Activated CD4-positive, CD25-positive, alpha-beta regulatory T cell treated with anti-CD3 and anti-CD28 coated beads, Interleukin-2, amount 50 U/mL, for 16 hours (primary cell): ENCODE data around the gene SLC12A3.
"Not testable (repeated sequence)": the region's sequence is repeated elsewhere in the genome, so short reads cannot be mapped to it uniquely, and the experiment has no call there.

Experiments
- DNase-seq: peaks from one replicate; pipeline ENCODE4 v3.0.0-alpha.2; 2020; ENCODE audit warnings: low read depth, low spot score

The SLC12A3 gene

DNA sequence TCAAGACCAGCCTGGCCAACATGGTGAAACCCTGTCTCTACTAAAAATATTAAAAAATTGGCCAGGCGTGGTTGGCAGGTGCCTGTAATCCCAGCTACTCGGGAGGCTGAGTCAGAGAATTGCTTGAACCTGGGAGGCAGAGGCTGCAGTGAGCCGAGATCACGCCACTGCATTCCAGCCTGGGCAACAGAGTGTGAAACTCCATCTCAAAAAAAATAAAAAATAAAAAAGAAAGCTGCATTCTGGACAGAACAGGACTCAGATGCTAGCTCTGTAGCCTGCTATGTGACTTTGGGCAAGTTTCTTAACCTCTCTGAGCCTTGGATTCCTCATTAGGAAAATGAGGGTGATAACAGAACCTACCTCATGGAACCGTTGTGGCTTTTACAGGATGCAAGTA is 3.8 kb downstream of the SLC12A3 start:
- DNase-seq = not testable (repeated sequence)

- no peak for DNase-seq
Measured at GRCh38 chr16:56869513-56870275, 4.7 kb downstream of the SLC12A3 start.

DNA sequence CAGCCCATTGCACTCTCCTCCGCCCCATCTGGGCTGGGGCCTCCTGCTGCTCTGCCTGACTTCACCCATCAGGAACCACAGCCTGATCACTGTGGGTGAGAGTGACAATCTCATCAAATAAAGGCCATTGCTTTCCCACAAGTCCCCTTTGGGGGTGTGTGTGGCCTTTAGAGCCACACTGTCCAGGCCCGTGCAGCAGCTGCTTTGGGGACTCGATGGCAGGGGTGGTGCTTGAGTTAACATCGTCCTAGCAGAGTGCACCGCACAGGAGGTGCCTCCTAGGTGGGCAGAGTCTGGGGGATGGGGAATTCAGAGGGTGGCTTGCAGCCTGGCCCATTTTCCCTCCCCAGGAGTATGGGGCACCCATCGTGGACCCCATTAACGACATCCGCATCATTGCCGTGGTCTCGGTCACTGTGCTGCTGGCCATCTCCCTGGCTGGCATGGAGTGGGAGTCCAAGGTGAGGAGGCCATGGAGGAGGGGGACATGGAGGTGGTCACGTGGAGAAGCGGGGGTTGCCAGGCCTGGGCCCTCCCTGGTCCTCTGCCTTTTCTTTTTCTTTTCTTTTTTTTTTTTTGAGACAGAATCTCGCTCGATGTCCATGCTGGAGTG is 5.4 kb downstream of the SLC12A3 start:
- DNase-seq = no peak

- DNase-seq = no peak
Measured at GRCh38 chr16:56871172-56871593, 6.2 kb downstream of the SLC12A3 start.

DNA sequence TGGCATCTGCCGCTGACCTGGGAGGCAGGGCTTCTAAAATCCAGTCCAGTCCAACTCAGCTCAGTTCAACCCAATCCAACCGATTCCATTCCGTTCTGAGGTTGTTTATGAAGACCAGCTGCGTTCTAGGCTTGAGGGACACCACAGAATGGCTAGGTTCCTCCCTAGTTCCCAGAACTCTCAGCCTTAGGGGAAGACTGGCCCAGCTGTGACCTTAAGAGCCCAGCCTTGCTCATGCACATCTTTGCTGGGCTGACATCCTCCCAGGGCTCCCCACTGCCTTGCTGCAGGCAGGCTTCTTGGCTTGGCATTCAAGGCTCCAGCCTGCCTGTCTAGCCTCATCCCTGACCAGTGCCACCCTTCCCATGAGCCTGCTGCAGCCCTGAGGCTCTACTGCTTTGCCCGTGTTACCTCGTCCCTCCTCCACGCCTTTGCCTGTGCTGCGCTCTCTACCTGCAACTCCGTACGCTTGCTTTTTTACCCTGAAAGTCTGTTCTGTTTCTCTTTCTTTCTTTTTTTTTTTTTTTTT is 7.9 kb downstream of the SLC12A3 start:
- DNase-seq = no peak

- DNase-seq = no peak
Measured at GRCh38 chr16:56874800-56875199, 9.8 kb downstream of the SLC12A3 start.

GRCh38 chr16:56876048-56876447 is 11.0 kb downstream of the SLC12A3 start:
- DNase-seq = no peak

DNA sequence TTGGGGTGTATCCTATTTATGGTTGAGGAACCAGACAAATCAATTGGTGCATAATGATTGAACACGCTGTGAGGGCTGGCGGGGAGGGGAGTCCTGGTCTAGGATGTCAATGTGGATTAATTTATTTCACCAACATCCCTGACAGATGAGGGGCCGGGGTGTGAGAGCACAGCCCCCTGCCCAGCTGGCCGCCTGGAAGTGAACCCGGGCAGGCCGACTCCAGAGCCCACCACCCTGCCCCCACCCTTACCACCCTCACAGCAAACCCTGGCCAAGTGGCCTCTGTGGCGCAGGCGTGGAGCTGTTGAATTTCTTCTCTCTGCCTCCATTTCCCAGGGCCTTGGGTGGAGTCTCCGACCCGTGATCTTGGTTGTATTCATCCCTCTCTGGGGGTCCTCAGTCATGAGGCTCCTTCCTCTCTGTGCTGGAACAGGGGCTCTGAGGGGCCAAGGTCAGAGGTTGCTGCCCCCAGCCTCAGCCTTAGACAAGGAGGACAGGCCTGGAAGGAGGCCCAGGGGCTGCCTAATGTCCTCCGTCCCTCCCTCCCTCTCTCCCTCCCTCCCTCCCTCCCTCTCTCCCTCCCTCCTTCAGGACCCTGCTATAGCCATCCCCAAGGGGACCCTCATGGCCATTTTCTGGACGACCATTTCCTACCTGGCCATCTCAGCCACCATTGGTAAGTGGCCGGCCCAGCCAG is 12.6 kb downstream of the SLC12A3 start:
- no peak for DNase-seq

DNA sequence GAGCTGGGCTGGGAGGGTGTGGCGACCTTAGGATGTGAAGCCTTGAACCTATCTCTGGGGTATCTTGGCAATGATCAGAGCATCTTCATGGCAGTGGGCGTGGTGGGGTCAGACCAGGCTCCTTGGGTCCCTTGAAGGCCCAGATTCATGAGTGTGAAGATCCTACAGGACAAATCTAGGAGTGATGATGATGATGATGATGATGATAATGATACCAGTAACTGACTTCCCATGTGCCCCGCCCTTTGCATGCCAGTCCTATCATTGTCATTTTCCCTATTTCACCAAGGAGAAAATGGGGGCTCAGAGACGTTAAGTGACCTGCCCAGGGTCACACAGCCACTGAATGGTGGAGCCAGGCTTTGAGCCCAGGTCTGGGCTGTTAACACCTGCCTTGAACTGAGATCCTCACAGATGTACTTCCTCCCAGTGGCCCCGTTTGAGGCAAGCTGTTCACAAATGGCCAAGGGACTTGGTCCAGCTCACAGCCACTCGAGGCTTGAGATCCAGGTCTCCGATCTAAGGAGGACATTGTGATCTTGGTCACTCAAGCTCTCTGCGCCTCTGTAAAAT is 13.4 kb downstream of the SLC12A3 start:
- DNase-seq = no peak

- no peak for DNase-seq
Measured at GRCh38 chr16:56879276-56879675, 14.3 kb downstream of the SLC12A3 start.

- no peak for DNase-seq
Measured at GRCh38 chr16:56880176-56880575, 15.2 kb downstream of the SLC12A3 start.

DNA sequence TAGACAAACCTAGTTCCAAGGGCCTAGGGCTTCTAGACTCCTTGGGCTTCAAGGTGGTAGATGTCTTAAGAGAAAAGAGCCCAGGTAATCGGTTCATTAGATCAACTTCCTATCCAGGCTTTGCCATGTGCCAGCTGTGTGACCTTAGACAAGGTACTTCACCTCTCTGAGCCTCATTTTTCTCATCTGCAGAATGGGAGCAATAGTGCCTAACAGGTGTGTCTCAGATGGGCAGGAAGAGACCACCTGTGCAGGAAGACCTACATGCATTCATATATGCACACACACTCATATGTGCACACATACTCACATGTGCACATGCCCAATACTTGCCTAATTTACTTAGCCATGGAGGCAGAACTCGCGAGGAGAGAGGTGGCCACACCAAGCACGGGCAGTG is 15.7 kb downstream of the SLC12A3 start:
- DNase-seq = no peak

DNA sequence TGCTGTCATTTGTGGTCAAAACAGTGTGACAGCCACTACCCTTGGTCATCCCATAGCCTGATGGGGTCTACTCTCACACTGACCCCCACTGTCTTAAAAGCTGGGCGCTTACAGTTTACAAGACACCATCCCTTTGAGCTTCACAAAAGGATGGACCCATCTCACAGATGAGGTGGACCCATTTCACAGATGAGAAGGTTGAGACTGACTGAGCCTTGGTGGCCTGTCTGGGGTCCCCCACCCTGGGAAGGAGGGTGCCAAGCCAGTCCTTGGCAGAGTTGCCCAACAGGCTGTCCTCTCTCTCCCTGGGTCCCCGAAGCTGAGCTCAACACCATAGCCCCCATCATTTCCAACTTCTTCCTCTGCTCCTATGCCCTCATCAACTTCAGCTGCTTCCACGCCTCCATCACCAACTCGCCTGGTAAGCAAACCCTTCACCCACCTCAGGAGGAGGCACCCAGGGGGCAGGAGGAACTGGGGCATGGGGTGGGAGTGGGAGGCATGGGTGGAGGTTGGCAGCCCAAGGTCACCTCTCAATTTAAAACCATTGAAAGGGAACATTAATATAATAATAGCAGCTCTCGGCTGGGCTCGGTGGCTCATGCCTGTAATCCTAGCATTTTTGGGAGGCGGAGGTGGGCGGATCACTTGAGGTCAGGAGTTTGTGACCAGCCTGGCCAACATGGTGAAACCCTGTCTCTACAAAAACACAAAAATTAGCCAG is 17.2 kb downstream of the SLC12A3 start:
- no peak for DNase-seq

GRCh38 chr16:56883586-56883985 is 18.6 kb downstream of the SLC12A3 start:
- DNase-seq = no peak

- DNase-seq = no peak
Measured at GRCh38 chr16:56884026-56884582, 19.1 kb downstream of the SLC12A3 start.

GRCh38 chr16:56884929-56885328 is 19.9 kb downstream of the SLC12A3 start:
- not testable (repeated sequence) for DNase-seq

DNA sequence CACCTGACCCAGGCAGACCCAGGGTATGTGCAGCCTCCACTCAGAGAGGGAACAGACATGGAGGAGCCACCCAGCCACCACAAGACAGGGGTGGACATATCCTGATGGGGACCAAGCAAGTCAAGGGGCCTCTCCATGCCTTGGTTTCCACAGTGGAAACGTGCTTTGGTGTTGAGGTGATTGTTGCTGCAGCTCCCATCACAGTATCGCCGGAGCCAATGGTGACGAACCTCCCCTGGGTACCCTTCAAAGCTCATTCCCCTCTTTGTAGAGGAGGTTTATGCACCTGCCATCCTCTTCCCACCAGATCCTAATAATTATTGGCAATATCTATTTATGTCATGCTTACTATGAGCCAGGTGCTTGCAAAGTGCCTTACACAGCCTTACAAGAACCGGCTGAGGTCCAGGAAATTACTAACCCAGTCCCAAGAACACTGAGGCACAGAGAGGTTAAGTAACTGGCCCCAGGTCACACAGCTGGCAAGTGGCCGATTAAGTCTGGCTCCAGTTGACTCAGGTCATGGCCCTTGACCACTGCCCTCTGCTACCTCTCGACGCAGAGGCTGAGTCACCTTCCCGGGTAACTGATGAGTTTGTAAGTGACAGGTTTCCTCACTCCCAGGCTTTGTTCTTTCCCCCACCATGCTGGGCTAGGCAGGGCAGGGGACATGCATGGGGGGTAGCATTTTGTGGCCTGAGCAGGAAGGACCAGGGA is 20.6 kb downstream of the SLC12A3 start:
- no peak for DNase-seq

DNA sequence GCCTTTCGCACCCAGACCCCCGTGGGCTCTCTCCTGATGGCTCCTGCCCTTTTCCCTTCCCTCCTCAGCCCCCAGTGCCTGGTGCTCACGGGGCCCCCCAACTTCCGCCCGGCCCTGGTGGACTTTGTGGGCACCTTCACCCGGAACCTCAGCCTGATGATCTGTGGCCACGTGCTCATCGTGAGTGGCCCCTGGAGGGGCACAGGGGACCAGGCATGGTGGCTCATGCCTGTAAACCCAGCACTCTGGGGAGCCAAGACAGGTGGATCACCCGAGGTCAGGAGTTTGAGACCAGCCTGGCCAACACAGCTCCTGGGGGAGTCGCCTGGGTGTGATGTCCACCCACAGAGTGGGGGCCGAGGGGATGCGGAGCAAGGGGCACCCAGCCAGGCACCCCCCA is 21.3 kb downstream of the SLC12A3 start:
- DNase-seq = no peak

DNA sequence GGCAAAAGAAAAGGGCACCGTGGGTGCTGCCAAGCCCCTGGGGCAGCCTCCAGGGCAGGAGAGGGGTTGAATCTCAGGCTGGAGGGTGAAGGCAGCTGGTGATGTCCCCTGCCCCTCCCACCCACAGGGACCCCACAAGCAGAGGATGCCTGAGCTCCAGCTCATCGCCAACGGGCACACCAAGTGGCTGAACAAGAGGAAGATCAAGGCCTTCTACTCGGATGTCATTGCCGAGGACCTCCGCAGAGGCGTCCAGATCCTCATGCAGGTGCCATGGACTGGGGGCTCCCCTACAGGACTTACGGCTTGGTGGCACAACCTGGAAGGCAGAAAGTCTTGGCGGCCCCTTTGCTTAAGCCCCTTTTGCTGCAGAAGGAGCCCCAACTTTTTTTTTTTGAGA is 21.8 kb downstream of the SLC12A3 start:
- no peak for DNase-seq

GRCh38 chr16:56888806-56889205 is 23.8 kb downstream of the SLC12A3 start:
- no peak for DNase-seq

- no peak for DNase-seq
Measured at GRCh38 chr16:56889206-56889605, 24.2 kb downstream of the SLC12A3 start.
